ENCODE measurements around the gene DLX5. TPM values are rescaled to one million over a fixed set of nuclear protein-coding genes. Genes with fewer than 3 reads are reported as not detected.

Gene DLX5
- total and polyA plus RNA-seq, 2 donors (not counting 1 experiment from before 2014, with no cell fraction given) = 0.06 to 0.17 TPM

DNA sequence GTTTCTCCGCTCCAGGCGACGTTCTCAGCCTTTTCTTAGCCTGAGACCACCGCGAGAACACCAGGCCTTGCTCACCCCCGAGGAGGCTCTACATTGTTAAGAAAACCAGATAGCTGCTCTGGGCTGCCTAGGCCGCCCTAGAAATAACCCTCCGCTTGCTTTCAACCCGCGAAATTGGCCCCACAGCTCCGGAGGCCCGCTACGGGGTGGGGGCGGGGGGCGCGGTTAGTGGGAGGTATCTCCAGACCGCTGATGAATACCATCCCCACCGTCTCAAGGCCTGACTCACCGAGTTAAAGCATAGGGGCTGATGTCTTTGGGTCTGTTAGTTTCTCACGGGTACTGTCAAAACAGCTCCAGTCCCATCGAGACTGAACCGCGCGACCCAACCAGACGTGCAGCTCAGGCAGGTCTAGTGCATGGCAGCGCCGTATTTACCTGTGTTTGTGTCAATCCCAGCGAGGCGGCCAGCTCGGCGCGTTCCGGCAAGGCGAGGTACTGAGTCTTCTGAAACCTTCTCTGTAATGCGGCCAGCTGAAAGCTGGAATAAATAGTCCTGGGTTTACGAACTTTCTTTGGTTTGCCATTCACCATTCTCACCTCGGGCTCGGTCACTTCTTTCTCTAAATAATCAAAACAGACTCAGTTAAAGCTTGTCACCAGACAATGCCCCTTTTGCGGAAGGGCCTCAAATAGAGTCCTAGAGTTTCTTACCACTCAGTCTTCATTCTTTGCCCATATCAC, 2.7 kb downstream of the DLX5 start:
- no peak for TF ChIP-seq EZH2 (IDR thresholded peaks at IDR 0.05; ENCODE audit: low read length, missing control alignments)
- no peak for TF ChIP-seq CTCF (conservative IDR thresholded peaks at IDR 0.05 in 1 of 2, IDR thresholded peaks at IDR 0.05 in 1 of 2; ENCODE audit: low read depth in 1 of 2, low read length in 2 of 2)
- no peaks in the 10 kb centered on the region for H3K79me2 ChIP-seq (ENCODE audit: control insufficient read depth, insufficient read depth, low read length)
- H3K36me3 ChIP-seq (ENCODE audit: control insufficient read depth, insufficient read depth, low read length) = no peaks in the 10 kb centered on the region
- no peaks in the 10 kb centered on the region for H3K9me3 ChIP-seq (ENCODE audit: control insufficient read depth, insufficient read depth, low read depth, low read length)
- H3K4me3 ChIP-seq (replicated peaks in 1 of 4; ENCODE audit: control extremely low read depth in 1 of 4, insufficient read depth in 1 of 4, low read depth in 3 of 4, low read length in 4 of 4) = no peak overlapping the region
- no peak for DNase-seq (ENCODE audit: low read depth in 2 of 2)
- no peak overlapping the region for H2AFZ ChIP-seq (ENCODE audit: low read length)
- peaks cover 65% of the 10 kb centered on the region for H3K27me3 ChIP-seq (ENCODE audit: control insufficient read depth, insufficient read depth, low read length)
- H3K9ac ChIP-seq (ENCODE audit: insufficient read depth, low read length) = no peak overlapping the region
- H3K4me2 ChIP-seq (ENCODE audit: extremely low read depth, insufficient read depth, low read length) = no peak overlapping the region
- H4K20me1 ChIP-seq (ENCODE audit: control insufficient read depth, extremely low read depth, insufficient read depth, low read length) = no peaks in the 10 kb centered on the region
- H3K27ac ChIP-seq (ENCODE audit: insufficient read depth, low read length) = no peak overlapping the region
- no peaks in the 10 kb centered on the region for H3K4me1 ChIP-seq (ENCODE audit: control insufficient read depth, extremely low read depth, insufficient read depth, low read length)

DNA sequence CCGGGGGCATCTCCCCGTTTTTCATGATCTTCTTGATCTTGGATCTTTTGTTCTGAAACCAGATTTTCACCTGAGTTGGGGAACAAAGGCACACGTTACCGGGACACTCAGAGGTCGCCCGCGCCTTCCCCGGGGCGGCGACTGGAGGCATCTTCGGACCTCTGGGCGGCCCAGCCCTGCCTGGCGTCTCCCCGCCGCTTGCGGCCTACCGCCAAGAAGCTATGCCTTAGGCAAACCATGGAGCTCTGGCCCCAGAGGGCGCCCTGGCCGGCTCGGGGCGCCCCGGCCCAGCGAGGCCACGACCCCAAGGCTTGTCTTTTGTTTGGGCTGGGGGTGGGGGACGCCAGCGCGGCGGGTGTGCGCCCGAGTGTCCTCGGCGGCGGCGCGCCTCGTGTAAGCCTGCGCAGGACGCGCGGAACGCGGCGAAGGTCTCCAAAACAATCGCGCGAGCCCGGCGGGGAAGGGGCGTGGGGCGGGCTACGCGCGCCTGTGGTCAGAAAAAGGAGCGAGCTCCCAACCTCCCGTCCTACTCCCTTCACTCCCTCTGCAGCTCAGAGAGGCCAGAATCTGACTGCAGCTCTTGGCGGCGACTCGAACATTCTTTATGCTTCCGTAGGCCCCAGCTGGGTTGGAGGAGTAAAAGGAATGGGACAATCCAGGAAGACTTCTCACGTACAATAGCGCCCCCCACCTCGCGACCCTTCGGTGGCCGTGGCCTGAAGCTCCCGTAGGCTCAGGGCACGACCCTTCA, 3.5 kb downstream of the DLX5 start:
- no peaks in the 10 kb centered on the region for H3K79me2 ChIP-seq (ENCODE audit: control insufficient read depth, insufficient read depth, low read length)
- H3K4me2 ChIP-seq (ENCODE audit: extremely low read depth, insufficient read depth, low read length) = no peak overlapping the region
- peaks cover 68% of the 10 kb centered on the region for H3K27me3 ChIP-seq (ENCODE audit: control insufficient read depth, insufficient read depth, low read length)
- H3K36me3 ChIP-seq (ENCODE audit: control insufficient read depth, insufficient read depth, low read length) = no peaks in the 10 kb centered on the region
- H3K4me3 ChIP-seq (replicated peaks in 1 of 4; ENCODE audit: control extremely low read depth in 1 of 4, insufficient read depth in 1 of 4, low read depth in 3 of 4, low read length in 4 of 4) = no peak overlapping the region
- no peak overlapping the region for H2AFZ ChIP-seq (ENCODE audit: low read length)
- H3K27ac ChIP-seq (ENCODE audit: insufficient read depth, low read length) = no peak overlapping the region
- H3K9ac ChIP-seq (ENCODE audit: insufficient read depth, low read length) = no peak overlapping the region
- TF ChIP-seq EZH2 (IDR thresholded peaks at IDR 0.05; ENCODE audit: low read length, missing control alignments) = no peak
- TF ChIP-seq CTCF (conservative IDR thresholded peaks at IDR 0.05 in 1 of 2, IDR thresholded peaks at IDR 0.05 in 1 of 2; ENCODE audit: low read depth in 1 of 2, low read length in 2 of 2) = no peak
- no peak for DNase-seq (ENCODE audit: low read depth in 2 of 2)
- H3K9me3 ChIP-seq (ENCODE audit: control insufficient read depth, insufficient read depth, low read depth, low read length) = no peaks in the 10 kb centered on the region
- no peaks in the 10 kb centered on the region for H3K4me1 ChIP-seq (ENCODE audit: control insufficient read depth, extremely low read depth, insufficient read depth, low read length)
- H4K20me1 ChIP-seq (ENCODE audit: control insufficient read depth, extremely low read depth, insufficient read depth, low read length) = no peaks in the 10 kb centered on the region

DNA sequence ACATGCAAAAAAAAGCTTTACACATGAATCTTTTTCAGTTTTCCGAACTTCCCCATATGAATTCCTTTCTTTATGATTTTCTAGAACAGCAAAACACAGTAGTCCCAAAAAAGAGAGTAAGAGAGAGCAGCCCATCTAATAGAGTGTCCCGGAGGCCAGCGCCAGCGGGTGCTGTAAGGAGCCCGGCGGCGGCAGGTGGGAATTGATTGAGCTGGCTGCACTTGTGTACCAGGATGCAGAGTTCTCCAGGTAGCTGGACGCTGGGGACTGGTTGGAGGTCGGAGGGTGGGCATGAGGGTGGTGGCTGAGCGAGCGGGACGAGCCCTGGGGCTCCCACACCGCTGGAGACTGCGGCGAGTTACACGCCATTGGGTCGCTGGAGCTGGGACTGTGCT, 4.0 kb downstream of the DLX5 start:
- no peak overlapping the region for H3K27ac ChIP-seq (ENCODE audit: insufficient read depth, low read length)
- no peak overlapping the region for H3K9ac ChIP-seq (ENCODE audit: insufficient read depth, low read length)
- DNase-seq (ENCODE audit: low read depth in 2 of 2) = no peak
- H3K9me3 ChIP-seq (ENCODE audit: control insufficient read depth, insufficient read depth, low read depth, low read length) = no peaks in the 10 kb centered on the region
- H3K4me2 ChIP-seq (ENCODE audit: extremely low read depth, insufficient read depth, low read length) = no peak overlapping the region
- H3K36me3 ChIP-seq (ENCODE audit: control insufficient read depth, insufficient read depth, low read length) = no peaks in the 10 kb centered on the region
- no peaks in the 10 kb centered on the region for H3K4me1 ChIP-seq (ENCODE audit: control insufficient read depth, extremely low read depth, insufficient read depth, low read length)
- no peaks in the 10 kb centered on the region for H4K20me1 ChIP-seq (ENCODE audit: control insufficient read depth, extremely low read depth, insufficient read depth, low read length)
- peaks cover 68% of the 10 kb centered on the region for H3K27me3 ChIP-seq (ENCODE audit: control insufficient read depth, insufficient read depth, low read length)
- TF ChIP-seq EZH2 (IDR thresholded peaks at IDR 0.05; ENCODE audit: low read length, missing control alignments) (peak; percentile 23), CTCF (conservative IDR thresholded peaks at IDR 0.05 in 1 of 2, IDR thresholded peaks at IDR 0.05 in 1 of 2; ENCODE audit: low read depth in 1 of 2, low read length in 2 of 2) (no peak)
- no peak overlapping the region for H2AFZ ChIP-seq (ENCODE audit: low read length)
- no peak overlapping the region for H3K4me3 ChIP-seq (replicated peaks in 1 of 4; ENCODE audit: control extremely low read depth in 1 of 4, insufficient read depth in 1 of 4, low read depth in 3 of 4, low read length in 4 of 4)
- H3K79me2 ChIP-seq (ENCODE audit: control insufficient read depth, insufficient read depth, low read length) = no peaks in the 10 kb centered on the region
